H1 (cell line): ENCODE measurements around the gene TSR1. TPM values are rescaled to one million over a fixed set of nuclear protein-coding genes. Genes with fewer than 3 reads are reported as not detected.

ENCODE experiments used
- CTCF ChIA-PET: fragments of 300-600 bp; sonication (Branson Sonifier 250); formaldehyde crosslinking; loops from one replicate; lab custom pipeline; 2021; ENCODE audit not compliant: partially characterized antibody; lab: Charles Lee
- POLR2A ChIA-PET: fragments of 300-600 bp; sonication (Branson Sonifier 250); formaldehyde crosslinking; loops from one replicate; lab custom pipeline; 2021; ENCODE audit warnings: inconsistent platforms; ENCODE audit not compliant: partially characterized antibody; lab: Charles Lee
- DNase-seq, 2 experiments: peaks; one replicate each; pipeline versions ENCODE4 v3.0.0 to v3.0.0-alpha.2; 2010 to 2022; ENCODE audit warnings: low spot score in 2 of 2, low read depth in 1 of 2, mixed read lengths in 1 of 2
- FAIRE-seq: peaks from 2 replicates; lab custom pipeline; 2011; peaks lifted over from hg19 to GRCh38; lab: Jason Lieb, UNC
- H2AFZ ChIP-seq: 2 replicates; pipeline ENCODE4 v1.8.1; 2012; ENCODE audit warnings: low read length, inconsistent platforms
- H2AK5ac ChIP-seq: 2 replicates; pipeline ENCODE4 v1.6.1; 2013; ENCODE audit warnings: low read depth, low read length
- H2BK120ac ChIP-seq: replicated peaks from 2 replicates; pipeline ENCODE3; 2013; ENCODE audit warnings: low read depth, low read length, inconsistent platforms
- H2BK12ac ChIP-seq: 2 replicates; pipeline ENCODE4 v1.6.1; 2013; ENCODE audit warnings: low read depth, low read length
- H2BK15ac ChIP-seq: 2 replicates; pipeline ENCODE4 v1.6.1; 2013; ENCODE audit warnings: low read length
- H2BK20ac ChIP-seq: 2 replicates; pipeline ENCODE4 v1.6.1; 2013; ENCODE audit warnings: low read length
- H2BK5ac ChIP-seq: 2 replicates; pipeline ENCODE4 v1.6.1; 2013; ENCODE audit warnings: low read depth, low read length
- H3K14ac ChIP-seq: 2 replicates; pipeline ENCODE4 v1.6.1; 2013; ENCODE audit warnings: inconsistent platforms; ENCODE audit not compliant: insufficient read length
- H3K18ac ChIP-seq: 2 replicates; pipeline ENCODE4 v1.6.1; 2013; ENCODE audit warnings: low read length; ENCODE audit errors: extremely low read depth
- H3K23ac ChIP-seq: 2 replicates; pipeline ENCODE4 v1.6.1; 2013; ENCODE audit warnings: inconsistent platforms; ENCODE audit not compliant: insufficient read length
- H3K23me2 ChIP-seq: 2 replicates; pipeline ENCODE4 v1.6.1; 2013; ENCODE audit warnings: low read depth, low read length
- H3K27ac ChIP-seq: 2 replicates; pipeline ENCODE4 v1.6.1; 2011; ENCODE audit warnings: low read depth, low read length, inconsistent platforms
- H3K27me3 ChIP-seq, 4 experiments: replicated peaks in 1 of 4; 1 replicate in 1 of 4; 2 replicates in 3 of 4; pipeline versions ENCODE4 v1.6.1 to v1.8.1; 2011 to 2013; ENCODE audit warnings: low read length in 3 of 4, mild to moderate bottlenecking in 3 of 4, inconsistent platforms in 2 of 4, mixed read lengths in 2 of 4, moderate library complexity in 1 of 4; ENCODE audit not compliant: control insufficient read depth in 3 of 4, insufficient read depth in 3 of 4; ENCODE audit errors: extremely low read depth in 1 of 4
- H3K36me3 ChIP-seq, 4 experiments: 2 replicates each; pipeline versions ENCODE4 v1.6.1 to v1.8.1; 2011 to 2013; ENCODE audit warnings: mild to moderate bottlenecking in 4 of 4, low read length in 3 of 4, moderate library complexity in 2 of 4, control low read depth in 1 of 4, inconsistent platforms in 1 of 4; ENCODE audit not compliant: insufficient read depth in 4 of 4, control insufficient read depth in 2 of 4
- H3K4ac ChIP-seq: replicated peaks from 2 replicates; pipeline ENCODE3; 2013; ENCODE audit warnings: low read length, low read depth, mixed read lengths, inconsistent platforms; ENCODE audit not compliant: insufficient read length
- H3K4me1 ChIP-seq, 4 experiments: replicated peaks in 1 of 4; 1 replicate in 1 of 4; 2 replicates in 3 of 4; pipeline versions ENCODE4 v1.6.1 to v1.8.1; 2011 to 2013; ENCODE audit warnings: low read length in 3 of 4, inconsistent platforms in 2 of 4, mixed read lengths in 1 of 4; ENCODE audit not compliant: insufficient read depth in 4 of 4, control insufficient read depth in 3 of 4
- H3K4me2 ChIP-seq, 2 experiments: 2 replicates each; pipeline versions ENCODE4 v1.6.1 to v1.8.1; 2011 to 2013; ENCODE audit warnings: low read depth in 2 of 2, low read length in 2 of 2, control low read depth in 1 of 2, inconsistent platforms in 1 of 2, mild to moderate bottlenecking in 1 of 2; ENCODE audit not compliant: insufficient read depth in 1 of 2
- H3K4me3 ChIP-seq, 4 experiments: fragments of 200-600, 300-600 bp in 1 of 4; sonication (generic), shearing (Covaris generic), sonication (Bioruptor Twin) in 1 of 4; 2 replicates each; pipeline versions ENCODE4 v1.5.1 to v1.8.1; 2011 to 2016; ENCODE audit warnings: low read length in 4 of 4, low read depth in 3 of 4, control low read depth in 2 of 4, inconsistent platforms in 2 of 4, mild to moderate bottlenecking in 2 of 4, mixed read lengths in 1 of 4, moderate library complexity in 1 of 4; ENCODE audit not compliant: insufficient read depth in 2 of 4; ENCODE audit errors: extremely low read depth in 1 of 4
- H3K56ac ChIP-seq: replicated peaks from 2 replicates; pipeline ENCODE3; 2013; ENCODE audit warnings: low read depth, mild to moderate bottlenecking, mixed read lengths, low read length, inconsistent platforms; ENCODE audit not compliant: insufficient read length
- H3K79me1 ChIP-seq: 2 replicates; pipeline ENCODE4 v1.6.1; 2013; ENCODE audit warnings: low read depth, low read length, control low read depth
- H3K79me2 ChIP-seq, 2 experiments: 2 replicates each; pipeline versions ENCODE4 v1.6.1 to v1.8.1; 2012 to 2013; ENCODE audit warnings: low read length in 2 of 2, mild to moderate bottlenecking in 2 of 2, inconsistent platforms in 1 of 2; ENCODE audit not compliant: insufficient read depth in 2 of 2, control insufficient read depth in 1 of 2
- H3K9ac ChIP-seq, 4 experiments: replicated peaks in 1 of 4; 1 replicate in 1 of 4; 2 replicates in 3 of 4; pipeline versions ENCODE4 v1.6.1 to v1.8.1; 2011 to 2013; ENCODE audit warnings: low read depth in 3 of 4, low read length in 3 of 4, control low read depth in 2 of 4, mild to moderate bottlenecking in 2 of 4, moderate library complexity in 2 of 4, inconsistent platforms in 1 of 4; ENCODE audit errors: extremely low read depth in 1 of 4
- H3K9me3 ChIP-seq, 2 experiments: 2 replicates each; pipeline versions ENCODE4 v1.6.1 to v1.8.1; 2012 to 2013; ENCODE audit warnings: mild to moderate bottlenecking in 2 of 2, moderate library complexity in 2 of 2, control low read depth in 1 of 2, inconsistent platforms in 1 of 2, low read depth in 1 of 2, low read length in 1 of 2, mixed read lengths in 1 of 2; ENCODE audit not compliant: insufficient read depth in 2 of 2
- H4K20me1 ChIP-seq, 2 experiments: replicated peaks in 1 of 2; 2 replicates each; pipeline versions ENCODE3 to v1.8.1; 2011 to 2013; ENCODE audit warnings: inconsistent platforms in 2 of 2, low read length in 2 of 2, mild to moderate bottlenecking in 1 of 2; ENCODE audit not compliant: insufficient read depth in 2 of 2, control insufficient read depth in 1 of 2
- H4K5ac ChIP-seq: 2 replicates; pipeline ENCODE4 v1.6.1; 2013; ENCODE audit warnings: low read length, low read depth, mixed read lengths, inconsistent platforms; ENCODE audit not compliant: insufficient read length
- H4K8ac ChIP-seq: 2 replicates; pipeline ENCODE4 v1.8.0; 2013; ENCODE audit warnings: mild to moderate bottlenecking, moderate library complexity, low read length, inconsistent platforms; ENCODE audit not compliant: insufficient read depth; ENCODE audit errors: extremely low read depth
- H4K91ac ChIP-seq: replicated peaks from 2 replicates; pipeline ENCODE3; 2013; ENCODE audit warnings: low read length, mixed read lengths, inconsistent platforms; ENCODE audit not compliant: insufficient read length
- ASH2L ChIP-seq: fragments of 200-600, 300-600 bp; sonication (generic); IDR thresholded peaks from one replicate; pipeline ENCODE4 v1.7.1; 2017; ENCODE audit warnings: low read length
- CBX8 ChIP-seq: fragments of 300-800, 300-1000 bp; sonication (generic); IDR thresholded peaks from 2 replicates; pipeline ENCODE4 v1.7.1; 2016; ENCODE audit warnings: low read depth, low read length, borderline replicate concordance
- CTCF ChIP-seq, 3 experiments: IDR thresholded peaks; 1 replicate in 2 of 3; 2 replicates in 1 of 3; pipeline versions ENCODE4 v1.5.1 to v1.6.1; 2011; ENCODE audit warnings: low read length in 3 of 3, mild to moderate bottlenecking in 3 of 3, inconsistent platforms in 2 of 3, low read depth in 1 of 3, moderate library complexity in 1 of 3; ENCODE audit not compliant: insufficient read depth in 1 of 3; ENCODE audit errors: control extremely low read depth in 1 of 3
- EGR1 ChIP-seq: IDR thresholded peaks from 2 replicates; pipeline ENCODE4 v1.6.1; 2011; ENCODE audit warnings: low read depth, low read length, borderline replicate concordance
- GTF2F1 ChIP-seq: IDR thresholded peaks from 2 replicates; pipeline ENCODE4 v1.6.1; 2012; ENCODE audit warnings: low read depth, low read length, improper control_type of control experiment, borderline replicate concordance
- JUND ChIP-seq: IDR thresholded peaks from 2 replicates; pipeline ENCODE4 v1.6.1; 2011; ENCODE audit warnings: mild to moderate bottlenecking, improper control_type of control experiment, low read length
- KDM5A ChIP-seq: fragments of 200-600 bp; IDR thresholded peaks from 2 replicates; pipeline ENCODE4 v1.7.1; 2012; ENCODE audit warnings: mild to moderate bottlenecking, low read length, inconsistent platforms, mixed read lengths
- POLR2AphosphoS5 ChIP-seq: IDR thresholded peaks from 2 replicates; pipeline ENCODE4 v1.6.1; 2011; ENCODE audit warnings: low read depth, low read length
- SIX5 ChIP-seq: IDR thresholded peaks from 2 replicates; pipeline ENCODE4 v1.6.1; 2011; ENCODE audit warnings: mild to moderate bottlenecking, low read depth, low read length
- TAF7 ChIP-seq: optimal IDR thresholded peaks from 2 replicates; pipeline ENCODE3; 2011; ENCODE audit warnings: low read depth, mild to moderate bottlenecking, inconsistent platforms, low read length, moderate library complexity, borderline replicate concordance
- USF2 ChIP-seq: IDR thresholded peaks from 2 replicates; pipeline ENCODE4 v1.6.1; 2011; ENCODE audit warnings: low read length, improper control_type of control experiment
- WGBS, 2 experiments: shearing (Covaris generic) in 1 of 2; methylation state at CpG; one replicate each; pipeline versions ENCODE4 v1.1.6 to v1.1.7; 2013 to 2015; ENCODE audit warnings: low lambda C conversion rate in 2 of 2, mixed read lengths in 2 of 2, inconsistent platforms in 1 of 2, low coverage in 1 of 2, missing lambda C conversion rate in 1 of 2; ENCODE audit not compliant: insufficient replicate concordance in 2 of 2, insufficient coverage in 1 of 2, insufficient read length in 1 of 2; ENCODE audit errors: extremely low coverage in 1 of 2, missing lambda C conversion rate in 1 of 2; 5-methylcytosine and 5-hydroxymethylcytosine counted together
- polyA plus RNA-seq, 7 experiments: library from polyadenylated mRNA; depleted of rRNA in 3 of 7; stranded (reverse) in 5 of 7; unstranded in 2 of 7; fragments of >200 nt in 5 of 7; fragments of 200-250 nt in 2 of 7; gene quantifications; 1 replicate in 5 of 7; 2 replicates in 1 of 7; 4 replicates in 1 of 7; pipeline versions ENCODE4 v1.2.1 to v1.2.3, GENCODE V29; 2011 to 2013; ENCODE audit warnings: missing spikeins in 2 of 7, mixed read lengths in 2 of 7
- total RNA-seq: library from RNA; stranded (reverse); fragmentation: NEBNext Ultra II Directional; extraction: Animal tissue kit (Norgen Biotek cat#: 25700); gene quantifications from 2 replicates; pipeline ENCODE4 v1.2.1, GENCODE V29; 2021

The TSR1 gene
- total and polyA plus RNA-seq, 2 of the 8 experiments (the other 6 are each of a cell fraction or from before 2014, with no cell fraction given) = 14.5 to 69.7 TPM

DNA sequence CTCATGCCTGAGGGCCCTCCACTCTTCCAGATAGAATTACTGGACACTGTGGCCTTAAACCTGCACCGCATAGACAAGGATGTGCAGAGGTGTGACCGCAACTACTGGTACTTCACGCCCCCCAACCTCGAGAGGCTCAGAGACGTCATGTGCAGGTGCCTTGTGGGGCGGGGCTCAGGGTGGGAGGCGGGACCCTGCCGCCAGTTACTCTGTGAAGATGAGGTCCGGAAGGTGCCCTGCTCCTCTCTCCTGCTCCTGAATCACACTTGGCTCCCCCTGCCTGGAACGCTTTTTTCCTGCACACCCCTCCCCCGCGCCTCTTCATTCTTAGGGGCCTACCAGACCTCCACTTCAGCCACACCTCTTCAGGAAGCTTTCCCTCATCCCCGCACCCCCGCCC lies 39.9 kb upstream of the TSR1 start:
- H3K79me2 ChIP-seq = no peaks in the 10 kb centered on the region
- no peak for FAIRE-seq
- H2AK5ac ChIP-seq = no peak overlapping the region
- no peak overlapping the region for H3K27ac ChIP-seq
- H4K5ac ChIP-seq = no peak overlapping the region
- H3K4me1 ChIP-seq = no peaks in the 10 kb centered on the region
- no peak for DNase-seq
- H4K8ac ChIP-seq = no peak overlapping the region
- POLR2A ChIA-PET = interaction anchor here (1.2 to 2.7 kb wide), 3 partner anchors 8 to 40 kb away, joined by 4 to 10 read pairs (median 4); partner anchors contain the start of gene TSR1
- H3K4me2 ChIP-seq = no peak overlapping the region
- H3K9ac ChIP-seq = no peak overlapping the region
- no peaks in the 10 kb centered on the region for H3K27me3 ChIP-seq
- H2AFZ ChIP-seq = no peak overlapping the region
- no peaks in the 10 kb centered on the region for H3K9me3 ChIP-seq
- no peak overlapping the region for H3K18ac ChIP-seq
- H3K79me1 ChIP-seq = no peaks in the 10 kb centered on the region; the same call in 1 of the 2 replicates
- no peak overlapping the region for H2BK12ac ChIP-seq
- no peaks in the 10 kb centered on the region for H3K23me2 ChIP-seq
- H3K4me3 ChIP-seq = no peak overlapping the region
- no peak overlapping the region for H3K23ac ChIP-seq
- no peak overlapping the region for H2BK15ac ChIP-seq
- no peak overlapping the region for H3K4ac ChIP-seq
- H3K14ac ChIP-seq = no peak overlapping the region
- no peak overlapping the region for H3K56ac ChIP-seq
- CTCF ChIA-PET = interaction anchor here (1.2 to 10.4 kb wide), 4 partner anchors 9 to 43 kb away, joined by 3 to 216 read pairs (median 6); no protein-coding TSS in a partner anchor
- H3K36me3 ChIP-seq = peaks cover 2 to 16% (median 9%) of the 10 kb centered on the region in 4 experiments; a peak in 5 of 8 replicates
- H4K20me1 ChIP-seq = peaks cover 2 to 3% of the 10 kb centered on the region in 2 experiments
- no peak overlapping the region for H2BK5ac ChIP-seq
- no peak overlapping the region for H2BK120ac ChIP-seq
- WGBS, 2 experiments = 78% methylated on average over 9 of the region's 14 CpGs; no CpG with 5 or more reads in 1 of the 2 experiments
- H4K91ac ChIP-seq = no peak overlapping the region
- H2BK20ac ChIP-seq = no peak overlapping the region
- TF ChIP-seq USF2 (no peak), CBX8 (no peak), POLR2AphosphoS5 (no peak), ASH2L (no peak), GTF2F1 (no peak), SIX5 (no peak), EGR1 (no peak), CTCF (IDR thresholded peaks at IDR 0.05; ENCODE audit: control extremely low read depth in 1 of 3, insufficient read depth in 1 of 3, low read depth in 1 of 3, low read length in 3 of 3) (no peak), KDM5A (no peak), TAF7 (no peak), JUND (no peak)
